ENCODE measurements around the gene PIP5KL1. TPM values are rescaled to one million over a fixed set of nuclear protein-coding genes. Genes with fewer than 3 reads are reported as not detected.

PIP5KL1 gene
- total RNA-seq, 6 experiments from 2014 or later = 0.58 to 0.81 (median 0.70) TPM; not detected in 3

GRCh38 chr9:127943731-127944144 lies 13.2 kb upstream of the PIP5KL1 start:
- peaks cover 0 to 47% (median 16%) of the 10 kb centered on the region in 4 donors for H3K36me3 ChIP-seq
- no peaks in the 10 kb centered on the region for H3K27me3 ChIP-seq
- ATAC-seq = peak; percentile 70 to 85 (median 75)
- H3K4me3 ChIP-seq = no peak overlapping the region
- no peak for TF ChIP-seq POLR2A (IDR thresholded peaks at IDR 0.05)
- TF ChIP-seq, protein P1, sequence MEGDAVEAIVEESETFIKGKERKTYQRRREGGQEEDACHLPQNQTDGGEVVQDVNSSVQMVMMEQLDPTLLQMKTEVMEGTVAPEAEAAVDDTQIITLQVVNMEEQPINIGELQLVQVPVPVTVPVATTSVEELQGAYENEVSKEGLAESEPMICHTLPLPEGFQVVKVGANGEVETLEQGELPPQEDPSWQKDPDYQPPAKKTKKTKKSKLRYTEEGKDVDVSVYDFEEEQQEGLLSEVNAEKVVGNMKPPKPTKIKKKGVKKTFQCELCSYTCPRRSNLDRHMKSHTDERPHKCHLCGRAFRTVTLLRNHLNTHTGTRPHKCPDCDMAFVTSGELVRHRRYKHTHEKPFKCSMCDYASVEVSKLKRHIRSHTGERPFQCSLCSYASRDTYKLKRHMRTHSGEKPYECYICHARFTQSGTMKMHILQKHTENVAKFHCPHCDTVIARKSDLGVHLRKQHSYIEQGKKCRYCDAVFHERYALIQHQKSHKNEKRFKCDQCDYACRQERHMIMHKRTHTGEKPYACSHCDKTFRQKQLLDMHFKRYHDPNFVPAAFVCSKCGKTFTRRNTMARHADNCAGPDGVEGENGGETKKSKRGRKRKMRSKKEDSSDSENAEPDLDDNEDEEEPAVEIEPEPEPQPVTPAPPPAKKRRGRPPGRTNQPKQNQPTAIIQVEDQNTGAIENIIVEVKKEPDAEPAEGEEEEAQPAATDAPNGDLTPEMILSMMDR (IDR thresholded peaks at IDR 0.05) = peak; percentile 77 to 90 (median 84)
- H3K4me1 ChIP-seq = no peaks in the 10 kb centered on the region
- 85% methylated on average over 2 of the region's 13 CpGs for WGBS (ENCODE audit: insufficient coverage, low coverage, low lambda C conversion rate, missing lambda C conversion rate)
- intact Hi-C loops (cut with DNase I) = loop anchor here (5.0 kb wide), 2 partner anchors 89 to 94 kb away; no protein-coding TSS in a partner anchor
- peak; percentile 81 to 88 (median 84) for DNase-seq
- H3K27ac ChIP-seq = no peak overlapping the region
- no peaks in the 10 kb centered on the region for H3K9me3 ChIP-seq

GRCh38 chr9:127943011-127943662 lies 12.6 kb upstream of the PIP5KL1 start:
- no peaks in the 10 kb centered on the region for H3K27me3 ChIP-seq
- H3K4me1 ChIP-seq = no peaks in the 10 kb centered on the region
- H3K4me3 ChIP-seq = no peak overlapping the region
- intact Hi-C loops (cut with DNase I) = loop anchor here (5.0 kb wide), 2 partner anchors 89 to 94 kb away; no protein-coding TSS in a partner anchor
- 40% methylated on average over 2 of the region's 14 CpGs for WGBS (ENCODE audit: insufficient coverage, low coverage, low lambda C conversion rate, missing lambda C conversion rate)
- no peak overlapping the region for H3K27ac ChIP-seq
- ATAC-seq (no peak), DNase-seq (no peak)
- H3K36me3 ChIP-seq = peaks cover 0 to 43% (median 16%) of the 10 kb centered on the region in 4 donors
- TF ChIP-seq POLR2A (IDR thresholded peaks at IDR 0.05) = no peak
- TF ChIP-seq, protein P1 (IDR thresholded peaks at IDR 0.05) = no peak
- no peaks in the 10 kb centered on the region for H3K9me3 ChIP-seq

DNA sequence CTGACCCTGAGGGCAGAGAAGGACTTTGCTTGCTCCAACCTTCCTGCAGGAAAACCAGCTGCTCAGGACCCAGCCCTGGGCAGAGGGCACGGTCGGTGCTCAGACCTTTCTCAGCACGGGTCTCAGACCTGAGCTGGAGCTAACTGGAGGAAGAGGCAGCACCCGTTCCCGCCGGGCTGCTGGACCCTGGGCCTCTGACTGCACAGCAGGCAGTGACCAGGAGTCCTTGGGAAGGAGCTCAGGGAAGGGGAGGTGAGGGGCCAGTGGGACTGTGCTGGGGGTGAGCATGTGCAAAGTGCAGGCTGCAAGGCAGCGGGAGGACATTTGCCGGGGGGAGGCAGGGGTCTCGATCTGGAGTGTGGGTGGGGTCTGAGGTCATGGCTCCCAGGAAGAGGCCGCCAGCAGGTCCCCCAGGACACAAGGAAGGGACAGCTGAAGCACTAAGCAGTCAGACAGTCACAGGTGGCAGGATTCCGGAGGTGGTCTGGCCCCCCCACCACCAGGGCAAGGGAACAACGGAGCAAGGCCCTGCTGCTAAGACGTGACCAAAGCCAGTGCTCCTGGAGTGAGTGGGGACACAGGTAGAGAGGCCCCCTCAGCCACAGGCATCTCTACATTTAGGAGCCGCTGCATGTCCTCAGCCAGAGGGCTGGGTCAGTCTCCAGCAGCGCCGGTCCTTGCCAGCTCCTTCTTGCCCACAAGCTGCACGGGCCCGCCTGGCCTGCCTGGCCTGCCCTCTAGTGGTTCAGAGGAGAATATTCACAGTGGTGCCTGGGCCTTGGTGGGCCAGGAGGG lies 11.8 kb upstream of the PIP5KL1 start:
- Histone ChIP-seq H3K36me3 (peaks cover 0 to 43% (median 16%) of the 10 kb centered on the region in 4 donors), H3K27ac (no peak overlapping the region), H3K27me3 (no peaks in the 10 kb centered on the region), H3K9me3 (no peaks in the 10 kb centered on the region), H3K4me1 (no peaks in the 10 kb centered on the region), H3K4me3 (no peak overlapping the region)
- peak; percentile 22 to 58 (median 38) for ATAC-seq
- 86% methylated on average over 3 of the region's 18 CpGs for WGBS (ENCODE audit: insufficient coverage, low coverage, low lambda C conversion rate, missing lambda C conversion rate)
- intact Hi-C loops (cut with DNase I) = loop anchor here (5.0 kb wide), 2 partner anchors 90 to 95 kb away; no protein-coding TSS in a partner anchor
- TF ChIP-seq, protein P1 (IDR thresholded peaks at IDR 0.05) = peak; percentile 73 to 87 (median 82)
- no peak for TF ChIP-seq POLR2A (IDR thresholded peaks at IDR 0.05)
- peak in 1 of 3 donors; percentile 66 for DNase-seq

DNA sequence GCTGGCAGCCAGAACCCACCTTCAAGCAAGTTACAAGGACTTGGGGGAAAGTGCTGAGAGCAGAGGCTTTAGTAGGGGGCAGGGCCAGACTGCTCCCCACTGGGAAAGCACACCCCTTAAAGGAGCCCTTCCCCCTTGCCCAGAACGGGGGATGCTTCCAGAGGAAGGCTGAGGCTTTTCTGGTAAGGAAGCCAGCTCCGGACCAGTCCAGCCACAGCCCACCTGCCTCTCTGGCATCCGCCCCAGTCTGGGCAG lies 11.3 kb upstream of the PIP5KL1 start:
- WGBS (ENCODE audit: insufficient coverage, low coverage, low lambda C conversion rate, missing lambda C conversion rate) = no CpG with 5 or more reads among the region's 3 CpGs
- H3K4me3 ChIP-seq = no peak overlapping the region
- H3K4me1 ChIP-seq = peaks cover 0 to 3% (median 1%) of the 10 kb centered on the region in 4 donors
- H3K27me3 ChIP-seq = no peaks in the 10 kb centered on the region
- no peak for TF ChIP-seq POLR2A (IDR thresholded peaks at IDR 0.05)
- TF ChIP-seq, protein P1 (IDR thresholded peaks at IDR 0.05) = no peak
- intact Hi-C loops (cut with DNase I) = loop anchor here (5.0 kb wide), 2 partner anchors 90 to 95 kb away; no protein-coding TSS in a partner anchor
- peaks cover 0 to 43% (median 16%) of the 10 kb centered on the region in 4 donors for H3K36me3 ChIP-seq
- no peak overlapping the region for H3K27ac ChIP-seq
- DNase-seq (no peak), ATAC-seq (no peak)
- H3K9me3 ChIP-seq = no peaks in the 10 kb centered on the region
